H9 (cell line): Measurements from ENCODE around the gene MATK. TPM values are rescaled to one million over a fixed set of nuclear protein-coding genes. Genes with fewer than 3 reads are reported as not detected.

Experiments
- DNase-seq: peaks from one replicate; pipeline ENCODE4 v3.0.0-alpha.2; 2017
- H2AFZ ChIP-seq: one replicate; pipeline ENCODE4 v1.6.1; 2013; ENCODE audit warnings: mild to moderate bottlenecking, low read length, control low read depth, moderate library complexity
- H2AK5ac ChIP-seq: 2 replicates; pipeline ENCODE4 v1.6.1; 2013; ENCODE audit warnings: low read length, control low read depth, mixed read lengths; ENCODE audit not compliant: insufficient read length
- H2BK120ac ChIP-seq: one replicate; pipeline ENCODE4 v1.6.1; 2013; ENCODE audit warnings: low read depth, mild to moderate bottlenecking, low read length, control low read depth, inconsistent platforms; ENCODE audit not compliant: poor library complexity, severe bottlenecking
- H2BK12ac ChIP-seq: 2 replicates; pipeline ENCODE4 v1.6.1; 2013; ENCODE audit warnings: low read length, control low read depth, mixed read lengths, low read depth; ENCODE audit not compliant: insufficient read length
- H2BK15ac ChIP-seq: 2 replicates; pipeline ENCODE4 v1.6.1; 2013; ENCODE audit warnings: low read depth, low read length, control low read depth
- H2BK20ac ChIP-seq: one replicate; pipeline ENCODE4 v1.6.1; 2013; ENCODE audit warnings: low read depth, mild to moderate bottlenecking, low read length, control low read depth, inconsistent platforms; ENCODE audit not compliant: poor library complexity, severe bottlenecking
- H2BK5ac ChIP-seq: 2 replicates; pipeline ENCODE4 v1.6.1; 2013; ENCODE audit warnings: low read length, control low read depth, mixed read lengths; ENCODE audit not compliant: insufficient read length
- H3K14ac ChIP-seq: 2 replicates; pipeline ENCODE4 v1.6.1; 2013; ENCODE audit warnings: low read length, control low read depth; ENCODE audit not compliant: insufficient read depth
- H3K18ac ChIP-seq: 2 replicates; pipeline ENCODE4 v1.6.1; 2013; ENCODE audit warnings: low read depth, mild to moderate bottlenecking, mixed read lengths, low read length, control low read depth; ENCODE audit not compliant: insufficient read length
- H3K23ac ChIP-seq: 2 replicates; pipeline ENCODE4 v1.6.1; 2013; ENCODE audit warnings: low read length, control low read depth, mixed read lengths, low read depth; ENCODE audit not compliant: insufficient read length
- H3K23me2 ChIP-seq: 2 replicates; pipeline ENCODE4 v1.6.1; 2013; ENCODE audit warnings: low read depth, mild to moderate bottlenecking, mixed read lengths, low read length, control low read depth; ENCODE audit not compliant: insufficient read length, poor library complexity, severe bottlenecking
- H3K27ac ChIP-seq: 2 replicates; pipeline ENCODE4 v1.5.1; 2013; ENCODE audit warnings: low read length, control low read depth, mixed read lengths, low read depth; ENCODE audit not compliant: insufficient read length
- H3K27me3 ChIP-seq: 2 replicates; pipeline ENCODE4 v1.6.1; 2013; ENCODE audit warnings: low read length, control low read depth, inconsistent platforms; ENCODE audit not compliant: insufficient read depth
- H3K4ac ChIP-seq: 2 replicates; pipeline ENCODE4 v1.6.1; 2013; ENCODE audit warnings: low read depth, mild to moderate bottlenecking, control low read depth, inconsistent platforms, low read length, moderate library complexity
- H3K4me1 ChIP-seq: 2 replicates; pipeline ENCODE4 v1.6.1; 2013; ENCODE audit warnings: low read length, control low read depth, inconsistent platforms; ENCODE audit not compliant: insufficient read depth
- H3K4me2 ChIP-seq: 2 replicates; pipeline ENCODE4 v1.6.1; 2013; ENCODE audit warnings: low read length, control low read depth, mixed read lengths; ENCODE audit not compliant: insufficient read length, insufficient read depth
- H3K56ac ChIP-seq: 2 replicates; pipeline ENCODE4 v1.6.1; 2013; ENCODE audit warnings: low read depth, mild to moderate bottlenecking, mixed read lengths, low read length, control low read depth; ENCODE audit not compliant: insufficient read length
- H3K79me1 ChIP-seq: 2 replicates; pipeline ENCODE4 v1.6.1; 2013; ENCODE audit warnings: low read depth, mild to moderate bottlenecking, moderate library complexity, low read length, control low read depth, inconsistent platforms; ENCODE audit not compliant: insufficient read depth, poor library complexity, severe bottlenecking
- H3K79me2 ChIP-seq: 2 replicates; pipeline ENCODE4 v1.6.1; 2013; ENCODE audit warnings: low read length, control low read depth, inconsistent platforms; ENCODE audit not compliant: insufficient read depth
- H3K9ac ChIP-seq: 2 replicates; pipeline ENCODE4 v1.6.1; 2013; ENCODE audit warnings: low read length, control low read depth, mixed read lengths; ENCODE audit not compliant: insufficient read length; ENCODE audit errors: extremely low read depth
- H3K9me3 ChIP-seq: one replicate; pipeline ENCODE4 v1.6.1; 2013; ENCODE audit warnings: low read depth, low read length, inconsistent platforms; ENCODE audit not compliant: control insufficient read depth
- H3T11ph ChIP-seq: one replicate; pipeline ENCODE4 v1.6.1; 2013; ENCODE audit warnings: mild to moderate bottlenecking, low read length, control low read depth, inconsistent platforms
- H4K20me1 ChIP-seq: one replicate; pipeline ENCODE4 v1.6.1; 2013; ENCODE audit not compliant: control insufficient read depth, insufficient read length, insufficient read depth
- H4K5ac ChIP-seq: 2 replicates; pipeline ENCODE4 v1.6.1; 2013; ENCODE audit warnings: low read depth, mild to moderate bottlenecking, mixed read lengths, low read length, control low read depth; ENCODE audit not compliant: insufficient read length
- H4K8ac ChIP-seq: replicated peaks from 2 replicates; pipeline ENCODE4 v1.6.1; 2013; ENCODE audit warnings: low read length, control low read depth, mixed read lengths, low read depth; ENCODE audit not compliant: insufficient read length
- H4K91ac ChIP-seq: 2 replicates; pipeline ENCODE4 v1.6.1; 2013; ENCODE audit warnings: low read depth, mild to moderate bottlenecking, moderate library complexity, mixed read lengths, low read length, control low read depth; ENCODE audit not compliant: insufficient read length
- H3K27ac Mint-ChIP-seq, 3 experiments: 2 replicates in 2 of 3; 3 replicates in 1 of 3; pipeline ENCODE4 v1.8.0; 2020 to 2021; ENCODE audit warnings: mixed read lengths in 3 of 3, mild to moderate bottlenecking in 1 of 3, moderate library complexity in 1 of 3
- H3K27me3 Mint-ChIP-seq: 2 replicates; pipeline ENCODE4 v1.8.0; 2021; ENCODE audit warnings: low read depth, mild to moderate bottlenecking, moderate library complexity, mixed read lengths
- H3K36me3 Mint-ChIP-seq, 3 experiments: 2 replicates in 2 of 3; 3 replicates in 1 of 3; pipeline ENCODE4 v1.8.0; 2020 to 2021; ENCODE audit warnings: low read depth in 3 of 3, mixed read lengths in 3 of 3; ENCODE audit not compliant: insufficient read depth in 1 of 3
- H3K4me1 Mint-ChIP-seq, 2 experiments: 2 replicates each; pipeline ENCODE4 v1.8.0; 2020; ENCODE audit warnings: mixed read lengths in 2 of 2
- H3K4me3 Mint-ChIP-seq, 2 experiments: 2 replicates in 1 of 2; 3 replicates in 1 of 2; pipeline ENCODE4 v1.8.0; 2020 to 2021; ENCODE audit warnings: mild to moderate bottlenecking in 2 of 2, mixed read lengths in 2 of 2, moderate library complexity in 1 of 2
- H3K9me3 Mint-ChIP-seq, 2 experiments: 2 replicates in 1 of 2; 3 replicates in 1 of 2; pipeline ENCODE4 v1.8.0; 2020; ENCODE audit warnings: mild to moderate bottlenecking in 2 of 2, mixed read lengths in 2 of 2, moderate library complexity in 1 of 2
- WGBS: extraction: QIAGEN DNeasy Blood & Tissue Kit; methylation state at CpG from one replicate; pipeline ENCODE4 v1.1.7; 2013; ENCODE audit warnings: missing lambda C conversion rate, low lambda C conversion rate, mixed read lengths; ENCODE audit not compliant: insufficient read length; ENCODE audit errors: extremely low coverage; 5-methylcytosine and 5-hydroxymethylcytosine counted together
- total RNA-seq: library from RNA; stranded (reverse); gene quantifications from 2 replicates; pipeline ENCODE4 v1.2.1, GENCODE V29; 2021
- TF ChIP-seq, protein P1 (sequence below): fragments of 200-600 bp; sonication (generic); conservative IDR thresholded peaks from 3 replicates; pipeline ENCODE4 v1.8.0; 2021; ENCODE audit warnings: antibody characterized with exemption, mild to moderate bottlenecking

The MATK gene
- total RNA-seq, 1 experiment from 2014 or later = 13.5 TPM

- Histone ChIP-seq H2BK120ac (no peak overlapping the region), H3K14ac (no peak overlapping the region; the same call in 1 of the 2 replicates), H2AFZ (no peak overlapping the region), H3K4me1 (no peaks in the 10 kb centered on the region), H3K23me2 (no peaks in the 10 kb centered on the region), H3K4me2 (no peak overlapping the region), H3K27ac (no peak overlapping the region), H3K9ac (no peak overlapping the region), H2BK20ac (no peak overlapping the region), H4K8ac (no peak overlapping the region), H4K91ac (no peak overlapping the region), H2AK5ac (no peak overlapping the region), H4K5ac (no peak overlapping the region), H3K9me3 (no peaks in the 10 kb centered on the region), H4K20me1 (no peaks in the 10 kb centered on the region), H3K79me2 (no peaks in the 10 kb centered on the region), H3K56ac (no peak overlapping the region), H3K4ac (no peak overlapping the region), H3T11ph (no peak overlapping the region), H2BK15ac (no peak overlapping the region), H3K18ac (no peak overlapping the region), H3K23ac (no peak overlapping the region), H2BK12ac (no peak overlapping the region), H2BK5ac (no peak overlapping the region), H3K27me3 (no peaks in the 10 kb centered on the region), H3K79me1 (no peaks in the 10 kb centered on the region)
- Mint-ChIP-seq H3K4me3 (no peak overlapping the region; a peak in 1 of 5 replicates), H3K27ac (peak overlapping the region in 1 of 3 experiments; percentile 63; a peak in 2 of 7 replicates), H3K9me3 (peaks cover 0 to 6% of the 10 kb centered on the region in 2 experiments; a peak in 2 of 5 replicates), H3K36me3 (no peaks in the 10 kb centered on the region), H3K4me1 (peaks cover 0 to 3% of the 10 kb centered on the region in 2 experiments; a peak in 1 of 4 replicates), H3K27me3 (peaks cover under 1% of the 10 kb centered on the region; the same call in 1 of the 2 replicates)
- TF ChIP-seq, protein P1, sequence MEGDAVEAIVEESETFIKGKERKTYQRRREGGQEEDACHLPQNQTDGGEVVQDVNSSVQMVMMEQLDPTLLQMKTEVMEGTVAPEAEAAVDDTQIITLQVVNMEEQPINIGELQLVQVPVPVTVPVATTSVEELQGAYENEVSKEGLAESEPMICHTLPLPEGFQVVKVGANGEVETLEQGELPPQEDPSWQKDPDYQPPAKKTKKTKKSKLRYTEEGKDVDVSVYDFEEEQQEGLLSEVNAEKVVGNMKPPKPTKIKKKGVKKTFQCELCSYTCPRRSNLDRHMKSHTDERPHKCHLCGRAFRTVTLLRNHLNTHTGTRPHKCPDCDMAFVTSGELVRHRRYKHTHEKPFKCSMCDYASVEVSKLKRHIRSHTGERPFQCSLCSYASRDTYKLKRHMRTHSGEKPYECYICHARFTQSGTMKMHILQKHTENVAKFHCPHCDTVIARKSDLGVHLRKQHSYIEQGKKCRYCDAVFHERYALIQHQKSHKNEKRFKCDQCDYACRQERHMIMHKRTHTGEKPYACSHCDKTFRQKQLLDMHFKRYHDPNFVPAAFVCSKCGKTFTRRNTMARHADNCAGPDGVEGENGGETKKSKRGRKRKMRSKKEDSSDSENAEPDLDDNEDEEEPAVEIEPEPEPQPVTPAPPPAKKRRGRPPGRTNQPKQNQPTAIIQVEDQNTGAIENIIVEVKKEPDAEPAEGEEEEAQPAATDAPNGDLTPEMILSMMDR = no peak
- DNase-seq = peak; percentile 28
- no CpG with 5 or more reads among the region's 33 CpGs for WGBS
These were observed 22.4 kb upstream of the MATK start for GRCh38 chr19:3808420-3809143.
